Dendritic cell treated with granulocyte-macrophage colony-stimulating factor and Interleukin-4, amounts not matched to agents 40 ng/mL and 50 ng/mL, for 4 days (primary cell): ENCODE measurements around the gene CEACAM4.
"Not testable (repeated sequence)": the region's sequence is repeated elsewhere in the genome, so short reads cannot be mapped to it uniquely, and the experiment has no call there.

Source experiments
- H3K27ac Mint-ChIP-seq: one replicate; pipeline ENCODE4 v1.8.0; 2022; ENCODE audit warnings: mild to moderate bottlenecking, mixed read lengths
- H3K27me3 Mint-ChIP-seq: one replicate; pipeline ENCODE4 v1.8.0; 2022; ENCODE audit warnings: mild to moderate bottlenecking, mixed read lengths
- H3K36me3 Mint-ChIP-seq: one replicate; pipeline ENCODE4 v1.8.0; 2022; ENCODE audit warnings: low read depth, mixed read lengths
- H3K4me1 Mint-ChIP-seq: one replicate; pipeline ENCODE4 v1.8.0; 2022; ENCODE audit warnings: low read depth, mixed read lengths
- H3K4me3 Mint-ChIP-seq: one replicate; pipeline ENCODE4 v1.8.0; 2022; ENCODE audit warnings: mild to moderate bottlenecking, moderate library complexity, mixed read lengths
- H3K9me3 Mint-ChIP-seq: one replicate; pipeline ENCODE4 v1.8.0; 2022; ENCODE audit warnings: mixed read lengths
- intact Hi-C: fragments of 100-400 bp; cut with micrococcal nuclease; formaldehyde crosslinking; loops from one replicate; pipeline ENCODE4 v1.15.0; 2022

CEACAM4 gene

GRCh38 chr19:41586064-41586463, 40.8 kb downstream of the CEACAM4 start:
- intact Hi-C loops, result no loop called here
- Mint-ChIP-seq H3K9me3 (peaks cover 20% of the 10 kb centered on the region), H3K4me1 (peaks cover 6% of the 10 kb centered on the region), H3K27me3 (peaks cover 8% of the 10 kb centered on the region), H3K4me3 (no peak overlapping the region), H3K27ac (no peak overlapping the region), H3K36me3 (peaks cover 37% of the 10 kb centered on the region)

- peaks cover 6% of the 10 kb centered on the region for H3K4me1 Mint-ChIP-seq
- H3K27me3 Mint-ChIP-seq, result peaks cover 2% of the 10 kb centered on the region
- intact Hi-C loops, result no loop called here
- H3K27ac Mint-ChIP-seq, result no peak overlapping the region
- peaks cover 30% of the 10 kb centered on the region for H3K9me3 Mint-ChIP-seq
- no peak overlapping the region for H3K4me3 Mint-ChIP-seq
- H3K36me3 Mint-ChIP-seq, result peaks cover 48% of the 10 kb centered on the region
Observed at GRCh38 chr19:41584931-41585330, 41.9 kb downstream of the CEACAM4 start.

- Mint-ChIP-seq H3K4me1 (peaks cover 6% of the 10 kb centered on the region), H3K27me3 (no peaks in the 10 kb centered on the region), H3K9me3 (peaks cover 31% of the 10 kb centered on the region), H3K36me3 (peaks cover 49% of the 10 kb centered on the region), H3K4me3 (no peak overlapping the region), H3K27ac (no peak overlapping the region)
- intact Hi-C loops, result no loop called here
Observed at GRCh38 chr19:41584260-41584810, 42.5 kb downstream of the CEACAM4 start.

GRCh38 chr19:41582577-41583182, 44.2 kb downstream of the CEACAM4 start:
- H3K4me1 Mint-ChIP-seq, result peaks cover 18% of the 10 kb centered on the region
- H3K4me3 Mint-ChIP-seq, intact Hi-C loops, H3K27me3 Mint-ChIP-seq, H3K27ac Mint-ChIP-seq: not testable (repeated sequence)
- H3K9me3 Mint-ChIP-seq, result peaks cover 31% of the 10 kb centered on the region
- peaks cover 49% of the 10 kb centered on the region for H3K36me3 Mint-ChIP-seq

- H3K9me3 Mint-ChIP-seq, result peaks cover 31% of the 10 kb centered on the region
- H3K27me3 Mint-ChIP-seq, intact Hi-C loops, H3K4me3 Mint-ChIP-seq, H3K27ac Mint-ChIP-seq: not testable (repeated sequence)
- H3K36me3 Mint-ChIP-seq, result peaks cover 49% of the 10 kb centered on the region
- H3K4me1 Mint-ChIP-seq, result peaks cover 34% of the 10 kb centered on the region
Observed at GRCh38 chr19:41581068-41581467, 45.8 kb downstream of the CEACAM4 start.

- H3K27me3 Mint-ChIP-seq, result no peaks in the 10 kb centered on the region
- peaks cover 37% of the 10 kb centered on the region for H3K4me1 Mint-ChIP-seq
- H3K9me3 Mint-ChIP-seq, result peaks cover 31% of the 10 kb centered on the region
- peaks cover 36% of the 10 kb centered on the region for H3K36me3 Mint-ChIP-seq
- intact Hi-C loops, result no loop called here
- no peak overlapping the region for H3K4me3 Mint-ChIP-seq
- H3K27ac Mint-ChIP-seq, result no peak overlapping the region
Observed at GRCh38 chr19:41578886-41579285, 48.0 kb downstream of the CEACAM4 start.

- Mint-ChIP-seq H3K36me3 (peaks cover 30% of the 10 kb centered on the region), H3K27me3 (no peaks in the 10 kb centered on the region), H3K9me3 (peaks cover 27% of the 10 kb centered on the region), H3K27ac (peak overlapping the region; percentile 57), H3K4me3 (no peak overlapping the region), H3K4me1 (peaks cover 37% of the 10 kb centered on the region)
- intact Hi-C loops, result no loop called here
Observed at GRCh38 chr19:41577833-41578232, 49.0 kb downstream of the CEACAM4 start.

GRCh38 chr19:41577144-41577830, 49.6 kb downstream of the CEACAM4 start:
- Mint-ChIP-seq H3K36me3 (peaks cover 25% of the 10 kb centered on the region), H3K27me3 (peaks cover 2% of the 10 kb centered on the region), H3K4me1 (peaks cover 37% of the 10 kb centered on the region), H3K4me3 (no peak overlapping the region), H3K27ac (peak overlapping the region; percentile 83), H3K9me3 (peaks cover 21% of the 10 kb centered on the region)
- intact Hi-C loops, result no loop called here

GRCh38 chr19:41575998-41576397, 50.9 kb downstream of the CEACAM4 start, which contains the start of gene CEACAM21:
TSS of gene CEACAM21 (plus strand) at chr19:41576166. CDS start at chr19:41576275, 109 bp downstream.
- intact Hi-C loops, result no loop called here

GRCh38 chr19:41570639-41571112, 56.2 kb downstream of the CEACAM4 start:
- no peaks in the 10 kb centered on the region for H3K36me3 Mint-ChIP-seq
- intact Hi-C loops, result loop anchor here (1.0 to 2.0 kb wide), 2 partner anchors 30 to 121 kb away; no protein-coding TSS in a partner anchor
- peaks cover 12% of the 10 kb centered on the region for H3K4me1 Mint-ChIP-seq
- H3K9me3 Mint-ChIP-seq, result no peaks in the 10 kb centered on the region
- H3K27me3 Mint-ChIP-seq, result peaks cover 25% of the 10 kb centered on the region
- no peak overlapping the region for H3K4me3 Mint-ChIP-seq
- H3K27ac Mint-ChIP-seq, result no peak overlapping the region

More at GRCh38 chr19:41575998-41576397, 50.9 kb downstream of the CEACAM4 start, which contains the start of gene CEACAM21:
- H3K36me3 Mint-ChIP-seq, result peaks cover 12% of the 10 kb centered on the region
- peak within 1 kb of the TSS; percentile 63 for H3K4me3 Mint-ChIP-seq
- peaks cover 11% of the 10 kb centered on the region for H3K9me3 Mint-ChIP-seq
- peaks cover 37% of the 10 kb centered on the region for H3K4me1 Mint-ChIP-seq
- H3K27ac Mint-ChIP-seq, result peak within 1 kb of the TSS; percentile 83
- H3K27me3 Mint-ChIP-seq, result peaks cover 2% of the 10 kb centered on the region

- no peak overlapping the region for H3K4me3 Mint-ChIP-seq
- no peaks in the 10 kb centered on the region for H3K9me3 Mint-ChIP-seq
- H3K27ac Mint-ChIP-seq, result no peak overlapping the region
- intact Hi-C loops, result loop anchor here (1.0 to 2.0 kb wide), 2 partner anchors 29 to 121 kb away; no protein-coding TSS in a partner anchor
- H3K36me3 Mint-ChIP-seq, result no peaks in the 10 kb centered on the region
- peaks cover 7% of the 10 kb centered on the region for H3K4me1 Mint-ChIP-seq
- peaks cover 30% of the 10 kb centered on the region for H3K27me3 Mint-ChIP-seq
Observed at GRCh38 chr19:41570179-41570578, 56.7 kb downstream of the CEACAM4 start.

GRCh38 chr19:41569481-41570150, 57.3 kb downstream of the CEACAM4 start:
- H3K27me3 Mint-ChIP-seq, result peaks cover 36% of the 10 kb centered on the region
- H3K27ac Mint-ChIP-seq, result no peak overlapping the region

More at GRCh38 chr19:41569481-41570150, 57.3 kb downstream of the CEACAM4 start:
- H3K36me3 Mint-ChIP-seq, result no peaks in the 10 kb centered on the region
- H3K4me1 Mint-ChIP-seq, result peaks cover 11% of the 10 kb centered on the region
- H3K9me3 Mint-ChIP-seq, result no peaks in the 10 kb centered on the region
- no peak overlapping the region for H3K4me3 Mint-ChIP-seq
- intact Hi-C loops, result loop anchor here (1.0 to 2.0 kb wide), 2 partner anchors 29 to 120 kb away; no protein-coding TSS in a partner anchor
